ENCODE data around the gene ABCE1.

DNA sequence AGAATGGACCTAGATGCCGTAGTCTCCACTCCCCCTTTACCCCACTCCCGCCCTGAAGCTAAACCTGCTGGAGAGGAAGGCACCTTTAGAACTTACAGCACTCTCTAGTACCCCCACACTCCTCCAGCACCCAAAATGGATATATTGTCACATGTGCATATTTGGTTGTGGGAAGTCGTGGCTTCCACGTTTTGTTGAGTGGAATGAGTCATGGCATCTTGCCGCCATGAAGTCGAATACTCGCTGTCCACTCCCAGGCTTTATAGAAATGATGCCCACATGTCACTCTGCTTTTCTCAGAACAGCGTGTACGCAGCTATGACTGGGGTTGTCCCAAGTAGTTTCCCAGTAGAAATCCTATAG, 545 bp downstream of the ABCE1 start:
- TF ChIP-seq TCF7L2 (IDR thresholded peaks at IDR 0.05; ENCODE audit: low read depth, low read length) (no peak), CTCF (IDR thresholded peaks at IDR 0.05) (no peak), SIN3A (IDR thresholded peaks at IDR 0.05; ENCODE audit: borderline replicate concordance, insufficient read depth, low read depth, low read length) (no peak)
- TF ChIP-seq, protein P1, sequence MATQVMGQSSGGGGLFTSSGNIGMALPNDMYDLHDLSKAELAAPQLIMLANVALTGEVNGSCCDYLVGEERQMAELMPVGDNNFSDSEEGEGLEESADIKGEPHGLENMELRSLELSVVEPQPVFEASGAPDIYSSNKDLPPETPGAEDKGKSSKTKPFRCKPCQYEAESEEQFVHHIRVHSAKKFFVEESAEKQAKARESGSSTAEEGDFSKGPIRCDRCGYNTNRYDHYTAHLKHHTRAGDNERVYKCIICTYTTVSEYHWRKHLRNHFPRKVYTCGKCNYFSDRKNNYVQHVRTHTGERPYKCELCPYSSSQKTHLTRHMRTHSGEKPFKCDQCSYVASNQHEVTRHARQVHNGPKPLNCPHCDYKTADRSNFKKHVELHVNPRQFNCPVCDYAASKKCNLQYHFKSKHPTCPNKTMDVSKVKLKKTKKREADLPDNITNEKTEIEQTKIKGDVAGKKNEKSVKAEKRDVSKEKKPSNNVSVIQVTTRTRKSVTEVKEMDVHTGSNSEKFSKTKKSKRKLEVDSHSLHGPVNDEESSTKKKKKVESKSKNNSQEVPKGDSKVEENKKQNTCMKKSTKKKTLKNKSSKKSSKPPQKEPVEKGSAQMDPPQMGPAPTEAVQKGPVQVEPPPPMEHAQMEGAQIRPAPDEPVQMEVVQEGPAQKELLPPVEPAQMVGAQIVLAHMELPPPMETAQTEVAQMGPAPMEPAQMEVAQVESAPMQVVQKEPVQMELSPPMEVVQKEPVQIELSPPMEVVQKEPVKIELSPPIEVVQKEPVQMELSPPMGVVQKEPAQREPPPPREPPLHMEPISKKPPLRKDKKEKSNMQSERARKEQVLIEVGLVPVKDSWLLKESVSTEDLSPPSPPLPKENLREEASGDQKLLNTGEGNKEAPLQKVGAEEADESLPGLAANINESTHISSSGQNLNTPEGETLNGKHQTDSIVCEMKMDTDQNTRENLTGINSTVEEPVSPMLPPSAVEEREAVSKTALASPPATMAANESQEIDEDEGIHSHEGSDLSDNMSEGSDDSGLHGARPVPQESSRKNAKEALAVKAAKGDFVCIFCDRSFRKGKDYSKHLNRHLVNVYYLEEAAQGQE (IDR thresholded peaks at IDR 0.05; ENCODE audit: insufficient read depth in 1 of 2, low read depth in 2 of 2, low read length in 1 of 2), result no peak

Measured in Panc1 (cell line).